Stimulated activated effector memory CD8-positive, alpha-beta T cell treated with anti-CD3 and anti-CD28 coated beads, Interleukin-12 subunit alpha, Interleukin-12 subunit beta, amount 100 ng/mL, for 72 hours (primary cell): ENCODE results near the gene PPEF1.
A peak's percentile ranks its signal among the peaks of the same experiment; 100 is the strongest.
"Not testable (repeated sequence)": the region's sequence is repeated elsewhere in the genome, so short reads cannot be mapped to it uniquely, and the experiment has no call there.

Source experiments
- ATAC-seq: fragments of 150-1000 bp; cut with Tn5 transposase; 2 replicates; pipeline ENCODE4 v1.10.0; 2021
- DNase-seq, 2 donors: peaks; one replicate each; pipeline ENCODE4 v3.0.0; 2021 to 2022; ENCODE audit warnings: low spot score in 2 of 2
- H3K27ac Mint-ChIP-seq: one replicate; pipeline ENCODE4 v1.8.0; 2022; ENCODE audit warnings: mild to moderate bottlenecking, mixed read lengths
- H3K36me3 Mint-ChIP-seq: one replicate; pipeline ENCODE4 v1.8.0; 2022; ENCODE audit warnings: mild to moderate bottlenecking, mixed read lengths
- H3K4me1 Mint-ChIP-seq: one replicate; pipeline ENCODE4 v1.8.0; 2022; ENCODE audit warnings: mixed read lengths
- H3K4me3 Mint-ChIP-seq: one replicate; pipeline ENCODE4 v1.8.0; 2022; ENCODE audit warnings: mild to moderate bottlenecking, mixed read lengths
- H3K9me3 Mint-ChIP-seq: one replicate; pipeline ENCODE4 v1.8.0; 2022; ENCODE audit warnings: mixed read lengths

Gene PPEF1

GRCh38 chrX:18691431-18691830 is 16.0 kb upstream of the PPEF1 start:
- ATAC-seq (no peak), DNase-seq (no peak)
- Mint-ChIP-seq H3K9me3 (no peaks in the 10 kb centered on the region), H3K4me3 (no peak overlapping the region), H3K27ac (no peak overlapping the region), H3K36me3 (no peaks in the 10 kb centered on the region), H3K4me1 (no peaks in the 10 kb centered on the region)

GRCh38 chrX:18692541-18692940 is 14.9 kb upstream of the PPEF1 start:
- DNase-seq, result no peak
- ATAC-seq, result no peak
- no peaks in the 10 kb centered on the region for H3K4me1 Mint-ChIP-seq
- no peak overlapping the region for H3K4me3 Mint-ChIP-seq
- no peaks in the 10 kb centered on the region for H3K36me3 Mint-ChIP-seq
- H3K9me3 Mint-ChIP-seq, result no peaks in the 10 kb centered on the region
- H3K27ac Mint-ChIP-seq, result peak overlapping the region; percentile 7

GRCh38 chrX:18696653-18697052 is 10.8 kb upstream of the PPEF1 start:
- H3K27ac Mint-ChIP-seq, result no peak overlapping the region
- DNase-seq (no peak), ATAC-seq (no peak)
- H3K4me1 Mint-ChIP-seq, result no peaks in the 10 kb centered on the region
- no peaks in the 10 kb centered on the region for H3K36me3 Mint-ChIP-seq
- no peaks in the 10 kb centered on the region for H3K9me3 Mint-ChIP-seq
- H3K4me3 Mint-ChIP-seq, result no peak overlapping the region

GRCh38 chrX:18698737-18699650 is 8.5 kb upstream of the PPEF1 start:
- no peak for ATAC-seq
- DNase-seq, result no peak
- Mint-ChIP-seq H3K4me1 (no peaks in the 10 kb centered on the region), H3K9me3 (no peaks in the 10 kb centered on the region), H3K36me3 (no peaks in the 10 kb centered on the region), H3K27ac (no peak overlapping the region), H3K4me3 (no peak overlapping the region)

GRCh38 chrX:18701621-18702361 is 5.7 kb upstream of the PPEF1 start:
- H3K27ac Mint-ChIP-seq, result no peak overlapping the region
- no peak overlapping the region for H3K4me3 Mint-ChIP-seq
- ATAC-seq (no peak), DNase-seq (no peak)
- H3K36me3 Mint-ChIP-seq, result no peaks in the 10 kb centered on the region
- H3K9me3 Mint-ChIP-seq, result no peaks in the 10 kb centered on the region
- H3K4me1 Mint-ChIP-seq, result no peaks in the 10 kb centered on the region

GRCh38 chrX:18702362-18703195 is 4.9 kb upstream of the PPEF1 start:
- no peak for DNase-seq
- H3K4me3 Mint-ChIP-seq, result no peak overlapping the region
- no peaks in the 10 kb centered on the region for H3K9me3 Mint-ChIP-seq
- H3K4me1 Mint-ChIP-seq, result no peaks in the 10 kb centered on the region
- no peak overlapping the region for H3K27ac Mint-ChIP-seq
- ATAC-seq, result no peak
- no peaks in the 10 kb centered on the region for H3K36me3 Mint-ChIP-seq

GRCh38 chrX:18709833-18710232 is 2.4 kb downstream of the PPEF1 start:
- H3K4me1 Mint-ChIP-seq, result no peaks in the 10 kb centered on the region
- ATAC-seq (no peak), DNase-seq (no peak)
- no peaks in the 10 kb centered on the region for H3K36me3 Mint-ChIP-seq
- no peak overlapping the region for H3K4me3 Mint-ChIP-seq
- H3K27ac Mint-ChIP-seq, result no peak overlapping the region
- H3K9me3 Mint-ChIP-seq, result no peaks in the 10 kb centered on the region

GRCh38 chrX:18714910-18715309 is 7.5 kb downstream of the PPEF1 start:
- ATAC-seq, result no peak
- Mint-ChIP-seq H3K27ac (no peak overlapping the region), H3K4me3 (no peak overlapping the region), H3K4me1 (no peaks in the 10 kb centered on the region), H3K36me3 (no peaks in the 10 kb centered on the region), H3K9me3 (no peaks in the 10 kb centered on the region)
- DNase-seq, result no peak

GRCh38 chrX:18719852-18720251 is 12.4 kb downstream of the PPEF1 start:
- Mint-ChIP-seq H3K27ac (no peak overlapping the region), H3K36me3 (no peaks in the 10 kb centered on the region), H3K4me3 (no peak overlapping the region), H3K9me3 (no peaks in the 10 kb centered on the region), H3K4me1 (no peaks in the 10 kb centered on the region)
- no peak for ATAC-seq
- DNase-seq, result no peak

GRCh38 chrX:18721683-18722499 is 14.4 kb downstream of the PPEF1 start:
- H3K4me3 Mint-ChIP-seq, result no peak overlapping the region
- ATAC-seq (no peak), DNase-seq (no peak)
- no peaks in the 10 kb centered on the region for H3K9me3 Mint-ChIP-seq
- no peaks in the 10 kb centered on the region for H3K36me3 Mint-ChIP-seq
- H3K4me1 Mint-ChIP-seq, result no peaks in the 10 kb centered on the region
- no peak overlapping the region for H3K27ac Mint-ChIP-seq

- Mint-ChIP-seq H3K36me3 (no peaks in the 10 kb centered on the region), H3K9me3 (no peaks in the 10 kb centered on the region), H3K4me3 (no peak overlapping the region), H3K4me1 (no peaks in the 10 kb centered on the region), H3K27ac (no peak overlapping the region)
- no peak for ATAC-seq
- DNase-seq, result no peak
Measured at GRCh38 chrX:18722500-18723071, 15.1 kb downstream of the PPEF1 start.

GRCh38 chrX:18725310-18725943 is 18.0 kb downstream of the PPEF1 start:
- Mint-ChIP-seq H3K4me1 (no peaks in the 10 kb centered on the region), H3K27ac (no peak overlapping the region), H3K36me3 (no peaks in the 10 kb centered on the region), H3K4me3 (no peak overlapping the region), H3K9me3 (no peaks in the 10 kb centered on the region)
- ATAC-seq, result no peak
- DNase-seq, result no peak

- Mint-ChIP-seq H3K9me3 (no peaks in the 10 kb centered on the region), H3K4me1 (no peaks in the 10 kb centered on the region), H3K4me3 (no peak overlapping the region), H3K27ac (no peak overlapping the region), H3K36me3 (no peaks in the 10 kb centered on the region)
- DNase-seq (no peak), ATAC-seq (no peak)
Measured at GRCh38 chrX:18733287-18733686, 25.8 kb downstream of the PPEF1 start.

GRCh38 chrX:18739609-18740008 is 32.2 kb downstream of the PPEF1 start:
- not testable (repeated sequence) for DNase-seq, H3K9me3 Mint-ChIP-seq, ATAC-seq, H3K4me1 Mint-ChIP-seq, H3K36me3 Mint-ChIP-seq, H3K4me3 Mint-ChIP-seq, H3K27ac Mint-ChIP-seq
